Naive thymus-derived CD8-positive, alpha-beta T cell (primary cell): ENCODE data around the gene REC114. TPM values are rescaled to one million over a fixed set of nuclear protein-coding genes. Genes with fewer than 3 reads are reported as not detected.
A peak's percentile ranks its signal among the peaks of the same experiment; 100 is the strongest.
"Not testable (repeated sequence)": the region's sequence is repeated elsewhere in the genome, so short reads cannot be mapped to it uniquely, and the experiment has no call there.

Experiments
- ATAC-seq, 2 donors: fragments of 150-1000 bp; cut with Tn5 transposase in 1 of 2; sonication (Bioruptor Pico), chemical (Tn5 transposase) in 1 of 2; 1 replicate in 1 of 2; 2 replicates in 1 of 2; pipeline ENCODE4 v1.10.0; 2021; ENCODE audit warnings: mild to moderate bottlenecking in 2 of 2, moderate library complexity in 2 of 2
- POLR2A ChIA-PET: fragments of 350-600 bp; sonication (Branson Sonifier 250); formaldehyde crosslinking; loops from one replicate; lab custom pipeline; 2021; ENCODE audit warnings: antibody characterized with exemption; lab: Charles Lee
- DNase-seq, 10 donors: peaks; one replicate each; pipeline versions ENCODE4 v3.0.0 to v3.0.0-alpha.2; 2020 to 2022
- H3K27ac Mint-ChIP-seq, 10 donors: one replicate each; pipeline ENCODE4 v1.8.0; 2020 to 2022; ENCODE audit warnings: mild to moderate bottlenecking in 10 of 10, mixed read lengths in 10 of 10, moderate library complexity in 4 of 10, inconsistent platforms in 1 of 10
- H3K27me3 Mint-ChIP-seq, 5 donors: one replicate each; pipeline ENCODE4 v1.8.0; 2021 to 2022; ENCODE audit warnings: mixed read lengths in 5 of 5
- H3K36me3 Mint-ChIP-seq, 3 donors: one replicate each; pipeline ENCODE4 v1.8.0; 2020 to 2022; ENCODE audit warnings: mixed read lengths in 3 of 3, mild to moderate bottlenecking in 2 of 3, inconsistent platforms in 1 of 3
- H3K4me1 Mint-ChIP-seq, 4 donors: one replicate each; pipeline ENCODE4 v1.8.0; 2021 to 2022; ENCODE audit warnings: mixed read lengths in 4 of 4
- H3K4me3 Mint-ChIP-seq, 10 donors: one replicate each; pipeline ENCODE4 v1.8.0; 2020 to 2022; ENCODE audit warnings: mild to moderate bottlenecking in 10 of 10, mixed read lengths in 10 of 10, moderate library complexity in 6 of 10, inconsistent platforms in 1 of 10
- H3K9me3 Mint-ChIP-seq, 9 donors: one replicate each; pipeline ENCODE4 v1.8.0; 2020 to 2022; ENCODE audit warnings: mixed read lengths in 9 of 9, mild to moderate bottlenecking in 3 of 9, inconsistent platforms in 1 of 9, moderate library complexity in 1 of 9
- polyA plus RNA-seq, 3 donors: library from polyadenylated mRNA; unstranded; fragments of 300-500 nt; fragmentation: Illumina TruSeq; gene quantifications; one replicate each; pipeline ENCODE4 v1.2.3, GENCODE V29; 2021
- total RNA-seq, 8 experiments: library from RNA in 2 of 8; stranded (reverse) in 2 of 8; gene quantifications; one replicate each; pipeline ENCODE4 v1.2.3 and lab custom pipeline; 2021 to 2026

Gene REC114
- total and polyA plus RNA-seq, 5 experiments from 2014 or later = 0.32 TPM; not detected in 4

DNA sequence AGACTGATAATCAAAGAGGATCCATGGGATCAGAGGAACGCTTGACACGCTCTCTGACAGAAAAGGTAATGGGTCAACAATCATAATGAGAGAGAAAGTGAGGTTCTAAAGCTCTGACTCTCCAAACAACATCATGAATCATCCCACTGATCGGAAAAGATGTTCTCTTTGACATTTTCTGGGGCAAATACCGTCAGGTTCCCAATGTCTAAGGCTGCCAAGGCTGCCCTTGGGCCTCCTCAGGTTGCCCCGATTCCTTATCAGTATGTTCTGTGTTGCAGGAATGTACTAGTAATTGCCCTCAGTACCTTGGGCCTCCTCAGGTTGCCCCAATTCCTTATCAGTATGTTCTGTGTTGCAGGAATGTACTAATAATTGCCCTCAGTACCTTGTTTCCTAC lies 129.3 kb downstream of the REC114 start:
- peak overlapping the region in 1 of 10 donors; percentile 4 for H3K27ac Mint-ChIP-seq
- DNase-seq (no peak), ATAC-seq (no peak)
- H3K4me3 Mint-ChIP-seq = no peak overlapping the region
- no peaks in the 10 kb centered on the region for H3K9me3 Mint-ChIP-seq
- no peaks in the 10 kb centered on the region for H3K27me3 Mint-ChIP-seq
- H3K36me3 Mint-ChIP-seq = peaks cover 11 to 87% (median 24%) of the 10 kb centered on the region in 3 donors
- POLR2A ChIA-PET = no interaction called here
- H3K4me1 Mint-ChIP-seq = peaks cover 0 to 5% (median 0%) of the 10 kb centered on the region in 4 donors

DNA sequence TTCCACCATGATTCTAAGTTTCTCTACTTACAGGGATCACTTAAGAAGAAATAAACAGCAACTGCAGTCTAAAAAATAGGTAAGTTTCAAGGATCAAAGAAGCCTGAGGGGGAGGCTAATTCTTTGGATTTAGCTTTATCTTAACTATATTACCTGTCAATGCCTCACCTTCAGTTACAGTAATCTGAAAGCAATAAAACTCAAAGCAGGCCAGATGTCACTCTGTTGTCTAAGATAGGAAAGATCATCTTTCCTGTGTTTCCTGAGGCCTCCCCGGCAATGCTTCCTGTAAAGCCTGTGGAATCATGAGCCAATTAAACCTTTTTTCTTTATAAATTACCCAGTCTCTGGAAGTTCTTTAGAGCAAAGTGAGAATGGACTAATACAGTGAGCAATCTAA lies 130.1 kb downstream of the REC114 start:
- POLR2A ChIA-PET = no interaction called here
- peak overlapping the region in 1 of 10 donors; percentile 4 for H3K27ac Mint-ChIP-seq
- H3K36me3 Mint-ChIP-seq = peaks cover 11 to 87% (median 20%) of the 10 kb centered on the region in 3 donors

DNA sequence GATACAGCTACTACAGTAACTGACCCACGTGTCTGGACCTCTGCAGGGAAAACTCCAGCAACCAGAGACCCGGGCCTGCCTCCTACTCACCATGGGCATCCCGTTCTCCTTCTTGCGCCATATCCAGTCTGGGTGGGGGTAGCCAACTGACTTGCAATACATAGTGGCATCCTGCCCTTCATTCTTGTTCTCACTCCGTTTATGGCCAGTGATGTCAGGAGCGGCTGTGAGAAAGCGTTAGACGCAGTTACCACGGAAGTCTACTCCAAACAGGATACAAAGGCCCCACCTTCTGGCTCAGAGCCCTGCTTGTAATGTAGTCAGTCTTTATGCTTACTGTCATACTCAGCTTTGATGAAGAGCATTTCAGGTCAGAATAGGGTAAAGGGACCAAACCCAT lies 130.6 kb downstream of the REC114 start:
- Mint-ChIP-seq H3K4me3 (no peak overlapping the region), H3K27me3 (no peaks in the 10 kb centered on the region), H3K36me3 (peaks cover 11 to 87% (median 20%) of the 10 kb centered on the region in 3 donors), H3K9me3 (no peaks in the 10 kb centered on the region), H3K27ac (no peak overlapping the region), H3K4me1 (peaks cover 0 to 6% (median 0%) of the 10 kb centered on the region in 4 donors)
- no peak for ATAC-seq
- POLR2A ChIA-PET = no interaction called here
- DNase-seq = no peak

More for the DNA sequence above, 130.1 kb downstream of the REC114 start:
- H3K4me1 Mint-ChIP-seq = peaks cover 0 to 5% (median 0%) of the 10 kb centered on the region in 4 donors
- no peak for ATAC-seq
- no peak overlapping the region for H3K4me3 Mint-ChIP-seq
- no peaks in the 10 kb centered on the region for H3K9me3 Mint-ChIP-seq
- DNase-seq = no peak
- no peaks in the 10 kb centered on the region for H3K27me3 Mint-ChIP-seq

DNA sequence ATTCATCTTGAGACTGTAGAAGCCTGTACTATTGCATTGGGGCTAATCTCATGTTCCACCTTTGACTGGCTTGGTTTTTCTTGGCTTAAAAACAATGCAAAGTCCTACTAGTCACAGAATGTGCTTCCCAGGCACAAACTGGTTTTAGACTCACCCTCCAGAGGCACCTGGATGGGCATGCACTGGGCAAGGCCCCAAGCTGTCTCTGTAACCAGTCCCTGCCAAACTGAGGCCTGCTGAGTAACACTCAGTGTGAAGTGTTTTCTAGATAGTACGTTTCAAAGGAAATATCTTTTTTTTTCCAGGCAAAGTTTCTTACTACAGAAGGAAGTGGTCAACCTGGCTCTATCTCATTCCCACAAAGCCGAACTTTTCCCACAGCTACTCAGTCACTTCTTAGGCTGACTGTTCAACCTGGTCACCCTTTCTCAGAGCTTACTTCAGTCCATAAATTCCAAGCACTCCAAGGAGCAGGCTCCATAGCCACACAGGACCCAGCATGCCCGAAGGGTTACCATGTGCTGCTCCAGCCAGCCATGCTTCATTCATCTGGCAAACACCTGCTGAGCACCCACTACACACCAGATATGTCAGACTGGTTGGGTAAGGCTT lies 132.8 kb downstream of the REC114 start:
- peaks cover 4 to 84% (median 10%) of the 10 kb centered on the region in 3 donors for H3K36me3 Mint-ChIP-seq
- H3K27ac Mint-ChIP-seq = no peak overlapping the region
- H3K9me3 Mint-ChIP-seq = no peaks in the 10 kb centered on the region
- H3K27me3 Mint-ChIP-seq = no peaks in the 10 kb centered on the region
- POLR2A ChIA-PET = no interaction called here
- no peak overlapping the region for H3K4me3 Mint-ChIP-seq
- ATAC-seq = no peak
- H3K4me1 Mint-ChIP-seq = peaks cover 0 to 3% (median 0%) of the 10 kb centered on the region in 4 donors
- no peak for DNase-seq

DNA sequence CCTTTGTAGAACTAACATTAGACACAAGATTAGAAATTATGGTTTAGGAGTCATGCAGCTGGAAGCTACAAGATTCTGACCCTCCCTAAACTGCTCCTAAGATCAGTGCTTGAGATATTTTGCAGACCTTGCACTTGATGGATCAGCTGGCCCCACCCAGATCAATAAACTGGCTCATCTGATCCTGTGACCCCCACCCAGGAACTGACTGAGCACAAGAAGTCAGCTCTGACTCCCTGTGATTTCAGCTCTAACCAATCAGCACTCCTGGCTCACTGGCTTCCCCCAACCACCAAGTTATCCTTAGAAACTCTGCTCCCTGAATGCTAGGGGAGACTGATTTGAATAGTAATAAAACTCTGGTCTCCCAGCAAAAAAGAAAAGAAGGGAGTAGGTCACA lies 134.6 kb downstream of the REC114 start:
- DNase-seq, H3K4me3 Mint-ChIP-seq, H3K27me3 Mint-ChIP-seq, POLR2A ChIA-PET, H3K9me3 Mint-ChIP-seq, ATAC-seq, H3K4me1 Mint-ChIP-seq: not testable (repeated sequence)
- peaks cover 0 to 81% (median 9%) of the 10 kb centered on the region in 3 donors for H3K36me3 Mint-ChIP-seq
- peak overlapping the region in 3 of 10 donors; percentile 18 to 27 (median 21) for H3K27ac Mint-ChIP-seq

DNA sequence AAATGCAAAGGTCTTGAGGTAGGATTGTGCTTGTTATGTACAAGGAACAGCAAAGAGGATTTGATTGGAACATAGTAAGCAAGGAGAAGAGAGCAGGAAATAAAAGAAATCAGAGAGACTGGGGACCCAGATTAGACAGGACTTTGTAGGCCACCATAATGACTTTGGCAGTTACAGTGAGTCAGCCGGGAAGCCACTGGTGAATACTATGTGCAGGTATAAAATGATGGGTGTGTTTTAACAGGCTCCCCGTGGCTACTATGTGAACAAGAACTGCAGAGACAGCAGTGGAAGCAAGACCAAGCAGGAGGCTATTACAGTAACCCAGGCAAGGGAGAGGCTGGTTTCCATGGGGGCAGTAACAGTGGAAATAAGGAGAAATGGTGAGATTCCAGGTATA lies 135.1 kb downstream of the REC114 start:
- ATAC-seq = no peak
- H3K4me1 Mint-ChIP-seq = peaks cover 0 to 3% (median 0%) of the 10 kb centered on the region in 4 donors
- H3K9me3 Mint-ChIP-seq = no peaks in the 10 kb centered on the region
- POLR2A ChIA-PET = no interaction called here
- DNase-seq = no peak
- H3K36me3 Mint-ChIP-seq = peaks cover 0 to 80% (median 12%) of the 10 kb centered on the region in 3 donors
- no peaks in the 10 kb centered on the region for H3K27me3 Mint-ChIP-seq
- no peak overlapping the region for H3K4me3 Mint-ChIP-seq
- H3K27ac Mint-ChIP-seq = peak overlapping the region in 4 of 10 donors; percentile 15 to 27 (median 21)

DNA sequence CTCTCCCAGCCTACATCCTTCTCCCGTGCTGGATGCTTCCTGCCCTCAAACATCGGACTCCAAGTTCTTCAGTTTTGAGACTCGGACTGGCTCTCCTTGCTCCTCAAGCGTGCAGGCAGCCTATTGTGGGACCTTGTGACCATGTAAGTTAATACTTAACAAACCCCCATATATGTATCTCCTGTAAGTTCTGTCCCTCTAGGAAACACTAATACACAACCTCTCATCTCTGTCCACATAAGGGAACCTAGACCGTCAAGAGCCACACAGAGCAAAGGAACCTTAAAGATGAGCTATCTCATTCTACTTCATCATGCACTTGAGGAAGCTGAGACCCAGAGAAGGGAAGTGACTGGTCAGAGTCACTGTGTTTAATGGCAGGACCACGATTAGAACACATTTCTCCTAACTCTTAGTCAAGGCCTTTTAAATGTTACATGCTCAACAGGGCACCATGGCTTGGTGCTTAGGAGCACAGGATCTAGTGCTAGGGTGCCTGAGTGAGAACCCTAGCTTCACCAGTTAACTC lies 140.0 kb downstream of the REC114 start:
- Mint-ChIP-seq H3K27me3 (no peaks in the 10 kb centered on the region), H3K4me3 (no peak overlapping the region), H3K36me3 (peaks cover 0 to 87% (median 32%) of the 10 kb centered on the region in 3 donors), H3K9me3 (no peaks in the 10 kb centered on the region), H3K4me1 (peaks cover 0 to 3% (median 0%) of the 10 kb centered on the region in 4 donors), H3K27ac (no peak overlapping the region)
- no peak for ATAC-seq
- POLR2A ChIA-PET = no interaction called here
- DNase-seq = no peak

DNA sequence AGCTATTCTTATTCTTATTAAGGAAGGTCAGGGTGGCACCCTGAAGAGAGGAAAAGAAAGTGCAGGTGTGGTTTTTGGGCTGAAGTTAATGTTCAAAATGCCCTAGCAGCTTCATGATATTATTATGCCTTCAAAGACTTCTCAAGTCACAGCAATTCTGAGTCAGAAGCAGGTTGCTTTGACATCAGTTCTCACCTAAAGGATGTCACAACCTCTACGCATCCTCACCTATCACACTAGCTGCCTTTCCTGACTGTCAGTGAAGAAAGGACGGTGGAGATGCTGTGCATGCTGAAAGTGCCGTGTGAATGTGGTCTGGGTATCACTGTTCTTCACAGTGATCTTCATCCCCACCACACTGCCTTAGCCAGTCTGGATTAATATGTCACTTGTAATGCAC lies 140.6 kb downstream of the REC114 start:
- ATAC-seq = no peak
- no peaks in the 10 kb centered on the region for H3K27me3 Mint-ChIP-seq
- H3K4me3 Mint-ChIP-seq = no peak overlapping the region
- H3K36me3 Mint-ChIP-seq = peaks cover 3 to 86% (median 33%) of the 10 kb centered on the region in 3 donors
- POLR2A ChIA-PET = no interaction called here
- DNase-seq = no peak
- no peaks in the 10 kb centered on the region for H3K9me3 Mint-ChIP-seq
- H3K27ac Mint-ChIP-seq = peak overlapping the region in 4 of 10 donors; percentile 19 to 55 (median 41)
- H3K4me1 Mint-ChIP-seq = peaks cover 0 to 1% (median 0%) of the 10 kb centered on the region in 4 donors

DNA sequence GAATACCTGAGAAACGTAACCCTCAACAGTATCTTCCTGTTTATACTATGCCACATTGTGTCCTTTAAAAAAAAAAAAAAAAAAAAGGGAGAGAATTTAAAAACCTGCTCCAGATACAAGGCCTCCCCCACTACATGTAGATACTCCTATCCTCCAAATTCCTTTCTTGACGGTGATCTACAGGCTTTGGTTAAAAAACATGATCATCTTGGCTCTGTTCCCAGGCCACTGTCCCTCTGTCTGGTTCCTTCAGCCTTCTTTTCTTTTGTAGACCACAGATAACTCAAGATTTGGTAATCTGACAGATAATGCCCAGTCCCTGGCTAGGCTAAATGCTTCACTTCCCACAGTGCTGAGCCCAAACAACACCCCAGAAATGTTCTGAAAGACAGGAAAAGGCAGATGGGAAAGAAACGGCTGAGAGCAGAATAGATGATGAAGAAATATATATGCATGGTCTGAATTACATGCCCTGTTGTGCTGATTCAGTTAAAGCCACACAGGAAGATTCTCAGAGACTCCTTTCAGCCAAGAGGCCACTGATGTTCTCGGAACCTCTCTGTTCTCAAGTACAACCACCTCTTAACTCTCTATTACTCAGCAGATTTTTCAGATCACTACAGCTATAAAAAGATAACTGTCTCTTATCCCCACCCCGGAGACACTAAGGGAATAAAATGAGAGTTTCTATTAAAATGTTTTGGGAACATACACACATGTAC lies 141.9 kb downstream of the REC114 start:
- POLR2A ChIA-PET = no interaction called here
- peak overlapping the region in 1 of 10 donors; percentile 42 for H3K4me3 Mint-ChIP-seq
- ATAC-seq (no peak), DNase-seq (no peak)
- peaks cover 6 to 88% (median 33%) of the 10 kb centered on the region in 3 donors for H3K36me3 Mint-ChIP-seq
- peak overlapping the region in 1 of 10 donors; percentile 27 for H3K27ac Mint-ChIP-seq
- peaks cover 0 to 3% (median 0%) of the 10 kb centered on the region in 4 donors for H3K4me1 Mint-ChIP-seq
- H3K27me3 Mint-ChIP-seq = no peaks in the 10 kb centered on the region
- no peaks in the 10 kb centered on the region for H3K9me3 Mint-ChIP-seq

DNA sequence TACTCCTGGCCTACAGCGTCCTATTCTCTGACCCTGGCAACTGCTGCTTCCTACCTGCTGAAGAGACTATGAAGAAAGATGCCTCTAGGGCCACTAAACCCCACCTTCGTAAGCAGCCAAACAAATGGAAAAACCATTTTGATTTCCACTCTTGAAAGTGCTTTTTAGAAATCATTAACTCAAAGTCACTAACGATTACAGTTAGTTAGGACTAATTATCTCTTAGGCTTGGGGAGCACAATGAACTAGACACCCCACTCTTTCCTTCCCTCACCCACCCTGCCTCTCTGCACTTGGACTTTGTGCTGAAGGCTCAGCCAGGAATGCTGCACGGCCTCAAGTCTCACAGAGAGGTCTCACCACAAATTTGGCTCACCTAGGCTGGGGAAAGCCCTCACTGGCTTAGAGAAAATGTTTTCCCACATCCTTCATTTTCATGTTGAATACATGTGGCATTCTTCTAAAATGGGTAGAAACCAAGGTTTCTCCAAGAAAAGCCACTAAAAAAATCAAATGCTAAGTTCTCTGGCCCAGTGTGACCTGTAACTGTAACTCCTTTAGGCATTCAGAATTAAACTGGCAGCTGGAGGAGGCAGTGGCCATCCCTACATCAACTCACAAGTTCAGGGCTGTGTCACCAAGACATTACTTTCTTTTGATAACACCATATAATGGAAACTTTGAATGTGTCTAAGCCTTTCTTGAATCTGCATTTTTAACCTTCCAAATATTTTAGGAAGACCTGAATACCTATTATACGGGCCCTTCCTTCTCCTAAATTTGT lies 143.1 kb downstream of the REC114 start:
- DNase-seq = no peak
- no peak for ATAC-seq
- H3K4me1 Mint-ChIP-seq = peaks cover 0 to 3% (median 0%) of the 10 kb centered on the region in 4 donors
- H3K9me3 Mint-ChIP-seq = no peaks in the 10 kb centered on the region
- H3K27me3 Mint-ChIP-seq = no peaks in the 10 kb centered on the region
- peaks cover 6 to 93% (median 33%) of the 10 kb centered on the region in 3 donors for H3K36me3 Mint-ChIP-seq
- no peak overlapping the region for H3K4me3 Mint-ChIP-seq
- POLR2A ChIA-PET = no interaction called here
- no peak overlapping the region for H3K27ac Mint-ChIP-seq

DNA sequence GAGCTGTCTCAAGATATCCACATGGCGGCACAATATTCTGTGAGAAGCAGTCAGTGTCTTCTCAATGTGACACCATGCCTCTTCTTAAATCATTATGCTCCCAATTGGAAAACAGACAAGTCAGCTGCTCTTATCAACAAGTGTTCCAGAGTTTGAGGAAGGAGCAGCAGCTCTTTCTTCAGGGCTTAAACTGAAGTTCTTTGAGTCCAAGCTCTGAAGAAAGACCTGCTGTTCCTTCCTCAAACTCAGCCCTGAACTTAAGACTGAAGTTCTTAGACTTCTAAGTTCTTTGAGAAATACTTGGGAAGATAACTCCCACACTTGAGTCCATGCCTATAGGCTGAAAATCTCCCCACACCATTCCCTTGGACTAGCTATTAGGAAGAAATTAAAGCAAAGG lies 146.8 kb downstream of the REC114 start:
- H3K9me3 Mint-ChIP-seq = no peaks in the 10 kb centered on the region
- H3K4me1 Mint-ChIP-seq = peaks cover 4 to 23% (median 9%) of the 10 kb centered on the region in 4 donors
- H3K4me3 Mint-ChIP-seq = no peak overlapping the region
- H3K27me3 Mint-ChIP-seq = no peaks in the 10 kb centered on the region
- DNase-seq (no peak), ATAC-seq (no peak)
- no peak overlapping the region for H3K27ac Mint-ChIP-seq
- POLR2A ChIA-PET = no interaction called here
- H3K36me3 Mint-ChIP-seq = peaks cover 6 to 78% (median 21%) of the 10 kb centered on the region in 3 donors

DNA sequence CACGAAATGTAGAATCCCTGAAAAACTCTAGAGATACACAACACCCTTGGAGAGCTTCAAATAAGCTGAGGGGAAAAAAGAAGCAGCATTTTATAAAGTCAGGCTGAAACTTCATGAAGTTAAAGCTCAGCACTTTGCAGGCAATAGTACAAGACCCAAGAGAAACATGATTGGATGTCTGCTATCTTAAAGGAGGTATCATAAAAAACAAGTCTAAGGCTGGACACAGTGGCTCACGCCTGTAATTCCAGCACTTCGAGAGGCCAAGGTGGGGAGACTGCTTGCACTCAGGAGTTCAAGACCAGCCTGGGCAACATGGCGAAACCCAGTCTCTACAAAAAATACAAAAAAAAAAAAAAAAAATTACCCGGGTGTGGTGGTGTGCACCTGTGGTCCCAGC lies 147.3 kb downstream of the REC114 start:
- no peaks in the 10 kb centered on the region for H3K9me3 Mint-ChIP-seq
- H3K27ac Mint-ChIP-seq = no peak overlapping the region
- POLR2A ChIA-PET = no interaction called here
- peaks cover 9 to 26% (median 11%) of the 10 kb centered on the region in 4 donors for H3K4me1 Mint-ChIP-seq
- peaks cover 6 to 73% (median 20%) of the 10 kb centered on the region in 3 donors for H3K36me3 Mint-ChIP-seq
- no peaks in the 10 kb centered on the region for H3K27me3 Mint-ChIP-seq
- no peak for DNase-seq
- H3K4me3 Mint-ChIP-seq = no peak overlapping the region
- no peak for ATAC-seq
